HG03045 (cell line): ENCODE data around the gene GAS2L2.
"Not testable (repeated sequence)": the region's sequence is repeated elsewhere in the genome, so short reads cannot be mapped to it uniquely, and the experiment has no call there.

Source experiments
- ATAC-seq: cut with Tn5 transposase; IDR thresholded peaks from one replicate; pipeline ENCODE4 v1.9.1; 2021; ENCODE audit warnings: mild to moderate bottlenecking, moderate library complexity; ENCODE audit not compliant: unreplicated experiment

Gene GAS2L2

GRCh38 chr17:35730400-35731005, 22.5 kb downstream of the GAS2L2 start:
- ATAC-seq: no peak

GRCh38 chr17:35729405-35729833, 23.6 kb downstream of the GAS2L2 start:
- ATAC-seq: no peak

DNA sequence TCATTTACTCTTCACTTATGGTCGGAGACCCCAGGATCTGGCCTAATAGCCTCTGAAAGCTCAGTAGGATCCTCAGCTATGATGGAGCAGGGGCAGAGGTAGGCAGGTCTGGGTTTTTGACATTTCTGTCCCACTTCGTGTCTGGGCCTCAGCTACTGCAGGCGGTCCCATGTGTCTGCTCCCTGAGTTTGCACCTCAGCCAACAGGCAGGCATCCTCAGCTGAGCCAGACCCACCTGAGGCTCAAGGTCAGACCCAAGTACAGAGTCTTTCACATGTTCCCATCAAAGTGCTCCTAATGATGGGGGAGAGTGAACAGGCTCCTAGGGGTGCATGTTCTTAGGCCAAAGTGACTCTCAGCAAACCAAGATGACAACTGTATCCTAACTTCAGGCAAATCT, 24.5 kb downstream of the GAS2L2 start:
- ATAC-seq: no peak

DNA sequence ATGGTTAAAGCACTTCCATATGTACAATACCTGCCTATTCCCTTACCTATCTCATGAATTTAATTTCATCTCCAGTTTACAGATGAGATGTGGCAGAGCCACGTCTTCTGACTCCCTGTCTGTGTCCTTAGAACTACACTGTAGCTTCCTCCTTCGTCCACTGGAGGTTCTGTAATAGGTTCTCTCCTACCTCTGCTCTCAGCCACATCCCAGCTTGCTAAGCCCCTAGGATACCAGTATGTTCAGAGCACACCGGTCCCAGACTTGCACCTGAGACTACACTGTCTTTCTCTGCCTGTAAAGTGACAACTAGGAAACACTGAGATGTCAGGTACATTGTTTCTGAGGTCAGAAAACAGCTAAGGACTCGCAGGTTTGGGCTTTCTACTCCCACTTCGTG, 25.4 kb downstream of the GAS2L2 start:
- no peak for ATAC-seq

DNA sequence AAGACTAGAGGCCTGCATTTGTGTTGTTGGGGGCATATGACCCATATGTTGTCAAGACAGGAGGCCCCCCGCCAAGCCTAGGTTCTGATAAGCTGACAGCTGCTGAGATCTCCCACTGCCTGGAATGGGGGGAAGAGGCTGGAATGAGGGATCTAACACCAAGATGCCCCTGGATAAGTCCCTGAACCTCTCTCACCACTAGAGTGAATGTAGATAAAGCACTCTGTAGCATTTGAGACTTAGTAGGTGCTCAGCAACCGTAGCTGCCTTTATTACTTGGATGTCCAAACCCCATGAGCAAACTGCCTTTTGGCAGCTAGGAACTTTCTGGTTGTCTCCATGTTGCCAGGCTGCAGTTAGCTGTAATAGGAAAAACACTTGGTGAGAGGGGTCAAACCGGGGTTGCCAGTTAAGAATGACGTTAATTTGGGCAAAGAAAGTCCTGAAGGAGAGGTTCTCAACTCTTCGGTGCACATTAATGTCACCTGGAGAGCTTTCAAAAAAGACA, 26.0 kb downstream of the GAS2L2 start:
- no peak for ATAC-seq

DNA sequence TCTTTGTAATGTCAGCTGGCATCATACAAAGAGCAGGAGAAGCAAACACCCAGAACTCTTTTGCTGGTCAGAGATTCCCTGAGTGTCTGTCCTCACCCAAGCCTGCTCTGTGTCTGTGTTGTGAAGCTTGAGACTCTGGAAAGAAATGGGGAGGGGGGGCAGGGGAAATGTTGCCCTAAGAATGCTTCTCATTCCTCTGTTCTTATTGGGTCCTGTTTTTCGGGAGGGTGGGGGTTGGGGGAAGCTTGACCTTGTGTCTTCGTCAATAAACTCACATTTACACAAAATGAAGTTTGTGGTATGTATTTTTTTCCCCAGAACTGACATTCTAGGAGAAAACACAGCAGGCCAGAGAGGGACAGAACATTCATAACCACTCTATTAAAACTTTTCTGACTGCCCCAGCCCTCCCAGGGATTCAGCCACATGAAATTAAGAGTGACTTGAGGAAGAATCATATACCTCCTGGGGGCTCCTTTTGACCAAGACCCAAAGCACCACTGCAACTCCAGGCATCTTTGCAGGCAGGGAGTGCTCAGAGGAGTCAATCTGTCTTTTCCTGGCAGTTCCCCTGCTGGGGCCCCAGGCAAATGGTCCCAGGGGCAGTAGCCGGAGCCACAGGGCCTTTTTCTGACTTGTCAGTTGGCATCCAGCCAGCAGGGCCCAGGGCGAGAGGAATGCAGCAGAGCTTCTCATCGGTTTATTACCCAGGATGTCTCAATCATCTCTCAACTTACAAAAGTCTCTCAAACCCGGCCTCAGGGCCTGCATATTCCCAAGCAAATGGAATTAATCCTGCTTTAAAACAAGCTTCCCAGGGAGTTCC, 26.7 kb downstream of the GAS2L2 start:
- ATAC-seq: no peak

DNA sequence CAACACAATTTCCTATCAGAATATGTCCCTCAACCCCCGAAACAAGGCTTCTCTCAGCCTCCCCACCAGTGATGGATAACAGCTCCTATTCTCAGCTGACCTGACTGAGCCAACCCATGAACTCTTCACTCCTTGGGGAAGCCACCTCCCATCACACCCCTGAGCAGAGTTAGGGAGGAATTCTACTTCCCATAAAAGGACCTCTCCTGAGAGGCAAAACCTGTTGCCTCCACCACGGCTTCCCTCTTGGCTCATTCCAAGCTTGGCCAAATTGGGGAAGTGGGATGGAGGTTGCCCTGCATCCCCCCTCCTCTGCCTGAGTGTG, 27.3 kb downstream of the GAS2L2 start:
- ATAC-seq: no peak

DNA sequence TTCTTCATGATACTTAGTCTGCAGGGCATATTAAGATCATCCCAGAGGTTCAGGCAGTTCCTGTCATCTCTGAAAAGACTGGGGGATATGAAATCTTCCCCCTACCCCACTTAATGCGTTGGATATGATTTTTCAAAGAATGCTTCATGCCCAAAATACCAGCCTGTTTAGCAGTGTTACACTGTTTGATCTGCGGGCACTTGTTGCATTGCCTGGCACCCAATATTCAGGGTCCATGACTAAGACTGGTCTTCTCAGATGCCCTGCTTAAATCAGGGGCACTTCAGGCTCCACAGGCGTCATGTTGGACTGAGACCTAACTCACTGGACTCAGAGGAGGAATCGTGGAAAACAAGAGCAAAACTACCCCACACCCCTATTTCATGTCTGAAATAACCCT, 28.0 kb downstream of the GAS2L2 start:
- ATAC-seq: no peak

GRCh38 chr17:35723735-35724134, 29.3 kb downstream of the GAS2L2 start:
- no peak for ATAC-seq

GRCh38 chr17:35717475-35717874, 35.6 kb downstream of the GAS2L2 start:
- ATAC-seq: no peak

DNA sequence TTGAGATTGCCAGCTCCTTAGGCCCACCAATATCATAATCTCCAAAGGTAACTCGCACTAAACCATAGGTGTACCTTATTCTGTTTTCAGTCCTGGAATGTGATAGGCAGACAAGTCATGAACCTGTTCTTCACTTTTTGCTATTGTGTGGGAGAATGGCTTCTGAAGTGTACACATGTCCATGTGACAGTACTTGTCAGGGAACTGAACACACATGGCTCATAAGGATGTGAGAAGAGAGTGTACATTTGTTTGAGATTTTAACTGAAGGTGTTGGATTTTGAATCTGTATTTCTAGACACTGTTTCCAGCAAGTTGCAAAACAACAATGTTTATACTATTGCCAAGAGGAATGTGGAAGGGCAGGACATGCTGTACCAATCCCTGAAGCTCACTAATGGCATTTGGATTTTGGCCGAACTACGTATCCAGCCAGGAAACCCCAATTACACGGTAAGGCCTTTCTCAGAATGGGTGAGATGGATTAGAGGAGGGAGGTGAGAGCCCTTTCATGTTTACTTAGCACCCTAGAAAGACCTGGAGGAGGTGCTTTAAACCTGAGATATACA, 36.1 kb downstream of the GAS2L2 start:
- ATAC-seq: no peak

DNA sequence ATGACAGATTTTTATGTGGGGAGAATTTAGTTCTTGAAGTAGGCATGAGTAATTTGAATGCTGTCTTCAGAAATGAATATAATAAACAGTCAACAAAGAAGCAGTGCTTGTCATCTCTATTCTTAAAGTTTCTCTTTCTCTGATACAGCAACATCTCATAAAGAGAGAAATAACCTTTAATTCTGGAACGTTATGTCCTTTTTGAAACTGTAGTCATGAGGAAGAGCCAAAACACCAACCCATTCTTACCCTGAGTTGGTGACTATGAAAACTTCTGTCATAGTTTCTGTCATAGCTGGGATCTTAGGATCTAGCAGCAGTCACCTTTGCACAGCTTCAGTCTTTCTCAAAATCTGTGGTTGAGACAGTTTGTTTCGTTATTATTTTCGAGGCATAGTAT, 36.9 kb downstream of the GAS2L2 start:
- no peak for ATAC-seq

GRCh38 chr17:35715416-35715815, 37.6 kb downstream of the GAS2L2 start:
- ATAC-seq: no peak

DNA sequence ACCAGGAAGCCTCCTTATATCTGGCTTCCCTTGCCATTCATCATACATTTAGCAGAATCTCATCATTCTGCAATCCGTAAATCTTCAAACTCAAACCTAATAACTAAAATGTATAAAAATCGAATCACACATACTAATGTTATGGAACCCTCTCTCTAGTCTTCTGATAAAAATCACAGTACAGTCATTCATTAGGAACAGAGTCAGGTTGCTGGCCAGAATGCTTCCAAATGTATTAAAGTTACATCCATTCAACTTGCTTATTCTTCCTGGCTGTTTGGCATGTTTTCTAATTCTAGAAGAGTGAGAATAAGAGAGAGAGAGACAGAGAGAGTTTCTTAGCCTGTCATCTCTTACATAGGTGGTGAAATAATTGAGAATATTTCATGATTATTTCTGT, 38.1 kb downstream of the GAS2L2 start:
- ATAC-seq: no peak

DNA sequence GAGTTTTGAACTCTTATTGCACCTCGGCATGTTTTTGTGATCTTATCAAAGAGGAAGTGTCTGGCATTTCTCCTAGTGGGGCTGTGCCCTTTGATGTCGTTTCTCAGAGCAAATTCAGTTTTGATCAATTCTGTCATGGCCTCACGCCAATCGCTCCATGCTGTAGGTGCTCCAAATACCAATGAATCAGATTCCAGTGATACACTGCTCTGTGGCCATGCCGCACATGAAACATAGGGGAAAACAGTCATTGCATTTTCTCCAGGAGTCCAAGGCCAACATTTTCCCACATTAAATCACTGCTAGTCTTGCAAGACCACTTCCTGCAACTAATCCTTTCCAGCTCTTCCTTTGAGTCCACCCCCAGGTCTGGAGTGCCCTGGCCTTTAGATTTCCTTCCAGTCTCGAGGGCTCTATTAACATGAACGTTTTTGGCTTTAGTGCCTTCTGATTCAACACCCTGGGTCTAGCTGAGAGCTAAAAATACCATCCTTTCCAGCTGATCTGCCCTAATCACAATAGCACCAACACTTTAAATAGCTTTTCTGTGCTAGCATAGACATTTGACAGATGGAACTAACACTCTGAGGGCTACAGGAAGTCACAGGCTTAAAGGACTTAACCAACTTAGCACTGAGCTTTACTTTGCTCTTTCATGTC, 39.8 kb downstream of the GAS2L2 start:
- no peak for ATAC-seq

DNA sequence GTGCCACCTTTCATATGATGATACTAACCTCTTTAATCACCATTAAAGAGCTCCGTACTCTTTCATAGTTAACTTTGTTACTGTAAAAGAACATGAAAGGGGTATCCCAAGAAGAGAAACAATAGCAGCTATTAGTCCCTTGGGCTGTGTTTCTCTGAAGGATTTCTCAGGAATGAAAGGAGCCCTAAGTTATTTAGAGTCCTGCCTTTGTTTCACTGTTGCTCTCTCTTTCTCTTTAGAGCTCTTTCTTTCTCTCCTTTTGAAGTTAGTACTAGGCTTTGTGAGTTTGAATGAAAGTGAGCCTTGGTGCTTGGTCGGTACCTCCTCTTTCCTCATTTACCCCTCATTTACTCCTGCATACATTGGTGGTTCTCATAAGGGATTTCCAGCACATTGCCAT, 42.1 kb downstream of the GAS2L2 start:
- ATAC-seq: no peak

- no peak for ATAC-seq
Observed at GRCh38 chr17:35709874-35710273, 43.2 kb downstream of the GAS2L2 start.

DNA sequence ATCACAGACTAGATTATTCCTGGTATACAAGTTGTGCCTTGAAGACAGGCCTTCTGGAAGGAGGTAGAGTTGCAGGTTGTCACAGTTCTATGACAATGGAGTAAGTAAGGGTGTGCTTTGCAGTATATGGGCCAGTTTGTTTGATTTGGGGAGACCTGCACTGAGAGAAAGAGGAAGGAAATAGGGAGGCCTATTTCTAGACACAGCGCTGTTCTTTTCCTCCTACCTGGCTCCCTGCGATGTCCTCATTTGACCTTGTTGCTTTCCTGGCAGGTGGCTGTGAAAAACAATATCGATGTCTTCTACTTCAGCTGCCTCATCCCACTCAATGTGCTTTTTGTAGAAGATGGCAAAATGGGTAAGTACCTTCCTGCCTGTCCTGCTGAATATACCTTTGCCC, 44.1 kb downstream of the GAS2L2 start:
- ATAC-seq: no peak

DNA sequence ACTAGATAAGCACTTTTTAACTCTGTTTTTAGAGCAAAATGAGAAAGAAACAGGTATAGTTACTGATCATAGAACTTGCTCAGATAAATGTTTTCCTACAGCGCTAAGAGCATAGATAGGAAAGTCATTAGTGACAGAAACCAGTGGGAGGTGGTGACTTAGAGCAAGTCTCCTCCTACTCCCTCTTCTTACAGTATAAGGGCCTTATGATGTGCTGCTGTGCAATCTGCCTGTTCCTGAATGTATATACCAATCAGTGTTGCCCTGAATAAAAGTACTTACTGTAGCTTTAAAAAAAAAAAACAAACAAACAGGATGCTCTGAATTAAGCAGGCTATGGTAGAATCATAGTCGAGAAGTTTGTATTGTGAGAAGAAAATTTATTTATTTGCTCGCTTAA, 44.9 kb downstream of the GAS2L2 start:
- no peak for ATAC-seq

GRCh38 chr17:35705705-35706104, 47.3 kb downstream of the GAS2L2 start:
- ATAC-seq: no peak

DNA sequence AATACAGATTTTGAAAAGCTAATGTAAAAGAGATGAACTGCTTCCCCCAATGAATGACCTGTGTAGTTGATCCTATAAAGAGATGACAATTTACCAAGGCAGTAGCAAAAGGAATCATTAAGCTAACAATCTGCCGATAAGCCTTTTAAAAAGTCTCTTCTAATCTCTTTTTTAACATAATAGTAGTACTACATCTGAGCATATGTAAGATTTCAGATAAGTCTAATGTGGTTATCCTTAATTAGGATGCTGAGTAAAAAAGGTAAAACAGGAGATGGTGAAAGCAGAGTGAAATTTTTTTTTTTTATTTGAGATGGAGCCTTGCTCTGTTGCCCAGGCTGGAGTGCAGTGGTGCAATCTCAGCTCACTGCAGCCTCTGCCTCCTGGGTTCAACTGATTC, 47.8 kb downstream of the GAS2L2 start:
- ATAC-seq: no peak

- not testable (repeated sequence) for ATAC-seq
Observed at GRCh38 chr17:35703308-35703707, 49.7 kb downstream of the GAS2L2 start.
